HCT116 (cell line): ENCODE data around the gene WDR55. TPM values are rescaled to one million over a fixed set of nuclear protein-coding genes. Genes with fewer than 3 reads are reported as not detected.

ENCODE experiments used
- ATAC-seq: fragments of 200-7000 bp; cut with Tn5 transposase; 2 replicates; pipeline ENCODE4 v1.9.1; 2020; ENCODE audit warnings: mild to moderate bottlenecking, moderate library complexity
- BruUV-seq: library from RNA; stranded (reverse); fragments of 400-500 nt; replicated peaks from 2 replicates; lab custom pipeline; 2021; lab: Mats Ljungman, UMichigan
- CTCF ChIA-PET: fragments of 300-600 bp; sonication (Branson Sonifier 250); formaldehyde crosslinking; loops from one replicate; lab custom pipeline; 2021; ENCODE audit warnings: antibody characterized with exemption; lab: Charles Lee
- POLR2A ChIA-PET: fragments of 300-600, 350-600 bp; sonication (Branson Sonifier 250); formaldehyde crosslinking; loops from one replicate; lab custom pipeline; 2021; ENCODE audit warnings: antibody characterized with exemption; lab: Charles Lee
- RAD21 ChIA-PET, 2 experiments: fragments of 300-600 bp; sonication (Branson Sonifier 250); formaldehyde crosslinking; loops; one replicate each; lab custom pipeline; 2023; ENCODE audit warnings: low total read pairs in 2 of 2; ENCODE audit not compliant: uncharacterized antibody in 2 of 2, unreplicated experiment in 2 of 2, low non-redundant PET in 1 of 2; lab: Charles Lee
- DNase-seq: peaks from one replicate; pipeline ENCODE4 v3.0.0-alpha.2; 2010; ENCODE audit warnings: low read depth, low spot score
- H2AFZ ChIP-seq: fragments of 200-600 bp; shearing (Covaris generic), sonication (generic); 2 replicates; pipeline ENCODE4 v1.6.1; 2017; ENCODE audit warnings: low read depth, mixed run types, mixed read lengths, antibody characterized with exemption, low read length; ENCODE audit not compliant: poor library complexity, severe bottlenecking
- H3K27ac ChIP-seq: 2 replicates; pipeline ENCODE4 v1.5.1; 2012; ENCODE audit warnings: low read depth, low read length
- H3K27me3 ChIP-seq: fragments of 200-600 bp; sonication (generic); 2 replicates; pipeline ENCODE4 v1.6.1; 2016; ENCODE audit warnings: mixed run types, low read length, mixed read lengths; ENCODE audit not compliant: insufficient read depth
- H3K36me3 ChIP-seq, 2 experiments: fragments of 200-500 bp in 1 of 2; fragments of 200-600 bp in 1 of 2; sonication (Bioruptor generic) in 1 of 2; sonication (generic) in 1 of 2; 2 replicates each; pipeline versions ENCODE4 v1.5.1 to v1.6.1; 2014 to 2016; ENCODE audit warnings: low read length in 2 of 2, inconsistent platforms in 1 of 2, mixed read lengths in 1 of 2, mixed run types in 1 of 2; ENCODE audit not compliant: insufficient read depth in 2 of 2, control insufficient read depth in 1 of 2
- H3K4me1 ChIP-seq, 2 experiments: fragments of 200-600 bp in 1 of 2; sonication (generic) in 1 of 2; 2 replicates each; pipeline versions ENCODE4 v1.5.1 to v1.6.1; 2012 to 2017; ENCODE audit warnings: low read length in 2 of 2, inconsistent platforms in 1 of 2, mild to moderate bottlenecking in 1 of 2, mixed read lengths in 1 of 2, mixed run types in 1 of 2, moderate library complexity in 1 of 2; ENCODE audit not compliant: insufficient read depth in 2 of 2, control insufficient read depth in 1 of 2
- H3K4me2 ChIP-seq: fragments of 200-600 bp; sonication (generic); 2 replicates; pipeline ENCODE4 v1.6.1; 2017; ENCODE audit warnings: mixed run types, low read length, mixed read lengths
- H3K4me3 ChIP-seq, 2 experiments: fragments of 200-600 bp in 1 of 2; sonication (generic) in 1 of 2; replicated peaks in 1 of 2; 2 replicates each; pipeline ENCODE4 v1.5.1; 2011 to 2016; ENCODE audit warnings: low read length in 2 of 2, control low read depth in 1 of 2, low read depth in 1 of 2, mild to moderate bottlenecking in 1 of 2, mixed read lengths in 1 of 2, mixed run types in 1 of 2
- H3K79me2 ChIP-seq: fragments of 200-600 bp; sonication (generic); 2 replicates; pipeline ENCODE4 v1.6.1; 2017; ENCODE audit warnings: mild to moderate bottlenecking, mixed run types, low read length, moderate library complexity, mixed read lengths; ENCODE audit not compliant: insufficient read depth
- H3K9ac ChIP-seq: fragments of 200-600 bp; sonication (generic); 2 replicates; pipeline ENCODE4 v1.6.1; 2016; ENCODE audit warnings: low read length, mixed read lengths
- H3K9me2 ChIP-seq: fragments of 200-600 bp; sonication (generic), shearing (Covaris generic); 2 replicates; pipeline ENCODE4 v1.6.1; 2017; ENCODE audit warnings: mixed run types, mild to moderate bottlenecking, moderate library complexity; ENCODE audit not compliant: insufficient read depth
- H3K9me3 ChIP-seq, 2 experiments: fragments of 200-500 bp in 1 of 2; fragments of 200-600 bp in 1 of 2; sonication (Bioruptor generic) in 1 of 2; sonication (generic) in 1 of 2; 2 replicates each; pipeline ENCODE4 v1.6.1; 2014 to 2017; ENCODE audit warnings: low read length in 2 of 2, mixed read lengths in 2 of 2, inconsistent platforms in 1 of 2, low read depth in 1 of 2, mild to moderate bottlenecking in 1 of 2, mixed run types in 1 of 2, moderate library complexity in 1 of 2; ENCODE audit not compliant: control insufficient read depth in 1 of 2, insufficient read depth in 1 of 2
- H4K20me1 ChIP-seq: fragments of 200-600 bp; sonication (generic), shearing (Covaris generic); 2 replicates; pipeline ENCODE4 v1.6.1; 2017; ENCODE audit warnings: mixed run types, mild to moderate bottlenecking, moderate library complexity; ENCODE audit not compliant: insufficient read depth
- ATF3 ChIP-seq: IDR thresholded peaks from 2 replicates; pipeline ENCODE4 v1.6.1; 2012
- CBX3 ChIP-seq: IDR thresholded peaks from 2 replicates; pipeline ENCODE4 v1.6.1; 2012; ENCODE audit warnings: low read depth
- CTCF ChIP-seq, 3 experiments: fragments of 200-600 bp in 1 of 3; sonication (generic) in 1 of 3; IDR thresholded peaks in 2 of 3; conservative IDR thresholded peaks in 1 of 3; 2 replicates each; pipeline ENCODE4 v1.5.1; 2012 to 2017; ENCODE audit warnings: low read depth in 2 of 3, low read length in 2 of 3, antibody characterized with exemption in 1 of 3, borderline replicate concordance in 1 of 3, control low read depth in 1 of 3, mild to moderate bottlenecking in 1 of 3, mixed read lengths in 1 of 3, mixed run types in 1 of 3, moderate library complexity in 1 of 3; ENCODE audit not compliant: insufficient read depth in 1 of 3
- EGR1 ChIP-seq: IDR thresholded peaks from 2 replicates; pipeline ENCODE4 v1.6.1; 2012; ENCODE audit warnings: low read depth
- ELF1 ChIP-seq: IDR thresholded peaks from 2 replicates; pipeline ENCODE4 v1.6.1; 2012; ENCODE audit warnings: low read depth, borderline replicate concordance
- EZH2 ChIP-seq: fragments of 200-600 bp; sonication (generic); IDR thresholded peaks from 2 replicates; pipeline ENCODE4 v1.6.1; 2017; ENCODE audit warnings: antibody characterized with exemption, mixed run types
- EZH2phosphoT487 ChIP-seq: fragments of 200-600 bp; IDR thresholded peaks from 2 replicates; pipeline ENCODE4 v1.6.1; 2018; ENCODE audit warnings: antibody characterized with exemption, borderline replicate concordance
- FOSL1 ChIP-seq: IDR thresholded peaks from 2 replicates; pipeline ENCODE4 v1.6.1; 2012; ENCODE audit warnings: low read depth
- JUND ChIP-seq: IDR thresholded peaks from 2 replicates; pipeline ENCODE4 v1.6.1; 2012
- POLR2A ChIP-seq: IDR thresholded peaks from 2 replicates; pipeline ENCODE4 v1.7.0; 2011; ENCODE audit warnings: borderline replicate concordance; ENCODE audit not compliant: insufficient read depth, insufficient read length; ENCODE audit errors: extremely low read depth
- POLR2AphosphoS5 ChIP-seq: IDR thresholded peaks from 2 replicates; pipeline ENCODE4 v1.6.1; 2011; ENCODE audit warnings: mild to moderate bottlenecking, low read depth, low read length, moderate library complexity
- SIN3A ChIP-seq: IDR thresholded peaks from 2 replicates; pipeline ENCODE4 v1.6.1; 2012; ENCODE audit warnings: low read depth
- SP1 ChIP-seq: IDR thresholded peaks from 2 replicates; pipeline ENCODE4 v1.6.1; 2012; ENCODE audit warnings: low read depth
- SRF ChIP-seq: IDR thresholded peaks from 2 replicates; pipeline ENCODE4 v1.6.1; 2012; ENCODE audit warnings: low read depth
- TCF7L2 ChIP-seq: IDR thresholded peaks from 2 replicates; pipeline ENCODE4 v1.7.0; 2011; ENCODE audit warnings: borderline replicate concordance, inconsistent platforms; ENCODE audit not compliant: insufficient read depth, insufficient read length; ENCODE audit errors: extremely low read depth
- ZFX ChIP-seq: fragments of 450-650 bp; IDR thresholded peaks from 2 replicates; pipeline ENCODE4 v1.6.1; 2017
- intact Hi-C: fragments of 100-400 bp; cut with micrococcal nuclease; formaldehyde crosslinking; loops from 2 replicates; pipeline ENCODE4 v1.10.0; 2022
- total RNA-seq: library from RNA; stranded (reverse); gene quantifications from one replicate; pipeline ENCODE4 v1.2.1, GENCODE V29; 2021; ENCODE audit not compliant: unreplicated experiment

The WDR55 gene
- total RNA-seq, 1 experiment from 2014 or later, result 37.2 TPM

GRCh38 chr5:140628711-140629110, 36.0 kb upstream of the WDR55 start:
- H3K9me2 ChIP-seq, result no peaks in the 10 kb centered on the region
- no peak for DNase-seq
- intact Hi-C loops, result no loop called here
- CTCF ChIA-PET, result no interaction called here
- H3K36me3 ChIP-seq, result no peaks in the 10 kb centered on the region
- H3K4me3 ChIP-seq, result no peak overlapping the region
- BruUV-seq, result no TSS peak
- no peak overlapping the region for H3K9ac ChIP-seq
- no peaks in the 10 kb centered on the region for H4K20me1 ChIP-seq
- no peaks in the 10 kb centered on the region for H3K79me2 ChIP-seq
- no peak overlapping the region for H2AFZ ChIP-seq
- no peaks in the 10 kb centered on the region for H3K9me3 ChIP-seq
- H3K4me1 ChIP-seq, result peaks cover 0 to 19% of the 10 kb centered on the region in 2 experiments; a peak in 2 of 4 replicates
- H3K27me3 ChIP-seq, result no peaks in the 10 kb centered on the region
- H3K4me2 ChIP-seq, result 0 out of 2 replicates have a peak overlapping the region, but pooled peaks have one; percentile 12
- POLR2A ChIA-PET, result no interaction called here
- no peak for ATAC-seq
- RAD21 ChIA-PET, result no interaction called here
- TF ChIP-seq EZH2 (no peak), EZH2phosphoT487 (no peak), ELF1 (no peak), JUND (no peak), SP1 (no peak), SRF (no peak)
- no peak overlapping the region for H3K27ac ChIP-seq

- H3K27me3 ChIP-seq, result no peaks in the 10 kb centered on the region
- H3K4me1 ChIP-seq, result peaks cover 0 to 10% of the 10 kb centered on the region in 2 experiments; a peak in 2 of 4 replicates
- ATAC-seq (no peak), DNase-seq (no peak)
- ChIA-PET RAD21 (no interaction called here), POLR2A (no interaction called here), CTCF (interaction anchor here (1.3 kb wide), 1 partner anchor 258 kb away, joined by 3 read pairs; no protein-coding TSS in a partner anchor)
- H3K9me2 ChIP-seq, result no peaks in the 10 kb centered on the region
- H3K27ac ChIP-seq, result no peak overlapping the region
- H3K36me3 ChIP-seq, result no peaks in the 10 kb centered on the region
- H3K9ac ChIP-seq, result no peak overlapping the region
- no peak overlapping the region for H3K4me3 ChIP-seq
- no peaks in the 10 kb centered on the region for H3K9me3 ChIP-seq
- H4K20me1 ChIP-seq, result no peaks in the 10 kb centered on the region
- no peak overlapping the region for H2AFZ ChIP-seq
- intact Hi-C loops, result no loop called here
- BruUV-seq, result no TSS peak
- H3K4me2 ChIP-seq, result no peak overlapping the region
- H3K79me2 ChIP-seq, result no peaks in the 10 kb centered on the region
- TF ChIP-seq ATF3 (no peak), CTCF (IDR thresholded peaks at IDR 0.05 in 2 of 3, conservative IDR thresholded peaks at IDR 0.05 in 1 of 3; ENCODE audit: borderline replicate concordance in 1 of 3, insufficient read depth in 1 of 3, low read depth in 2 of 3, low read length in 2 of 3) (no peak), EGR1 (no peak), TCF7L2 (no peak), EZH2 (no peak), JUND (no peak), SIN3A (no peak), CBX3 (no peak), ZFX (no peak), FOSL1 (no peak), POLR2AphosphoS5 (no peak), POLR2A (no peak), SP1 (no peak)
These were observed 34.2 kb upstream of the WDR55 start for GRCh38 chr5:140630292-140631035.
